HepG2 (cell line): ENCODE data around the gene NCOA6. TPM values are rescaled to one million over a fixed set of nuclear protein-coding genes. Genes with fewer than 3 reads are reported as not detected.

Experiments
- KDM1A ChIP-seq: IDR thresholded peaks from 2 replicates; pipeline ENCODE4 v1.6.1; 2016; ENCODE audit warnings: missing compliant biosample characterization
- KDM3A ChIP-seq: IDR thresholded peaks from 2 replicates; pipeline ENCODE4 v1.6.1; 2018; ENCODE audit warnings: low read depth, missing compliant biosample characterization
- POLR2A ChIP-seq, 2 experiments: IDR thresholded peaks; 2 replicates each; pipeline ENCODE4 v1.6.1; 2011; ENCODE audit warnings: low read depth in 2 of 2, low read length in 2 of 2, mild to moderate bottlenecking in 1 of 2, moderate library complexity in 1 of 2; ENCODE audit not compliant: insufficient read depth in 1 of 2
- POLR2AphosphoS5 ChIP-seq: IDR thresholded peaks from 2 replicates; pipeline ENCODE4 v1.6.1; 2012; ENCODE audit warnings: low read depth, low read length
- SOX5 ChIP-seq: IDR thresholded peaks from 2 replicates; pipeline ENCODE4 v1.6.1; 2016; ENCODE audit warnings: borderline replicate concordance
- THRA ChIP-seq: sonication (generic); formaldehyde crosslinking; IDR thresholded peaks from 2 replicates; pipeline ENCODE4 v1.4.0; 2020; ENCODE audit warnings: missing genetic modification reagents, borderline replicate concordance
- USF2 ChIP-seq, 2 experiments: sonication (generic) in 1 of 2; formaldehyde crosslinking in 1 of 2; IDR thresholded peaks; 2 replicates each; pipeline versions ENCODE4 v1.5.1 to v1.6.1; 2011 to 2020; ENCODE audit warnings: borderline replicate concordance in 1 of 2, low read depth in 1 of 2, low read length in 1 of 2, mild to moderate bottlenecking in 1 of 2, missing genetic modification reagents in 1 of 2, moderate library complexity in 1 of 2
- ZFP91 ChIP-seq: sonication (generic); formaldehyde crosslinking; IDR thresholded peaks from 2 replicates; pipeline ENCODE4 v1.9.0; 2022; ENCODE audit warnings: missing genetic modification reagents, mild to moderate bottlenecking, borderline replicate concordance
- ZNF281 ChIP-seq: sonication (generic); formaldehyde crosslinking; IDR thresholded peaks from 2 replicates; pipeline ENCODE4 v1.4.0; 2020; ENCODE audit warnings: missing genetic modification reagents, borderline replicate concordance
- ZNF574 ChIP-seq: sonication (generic); formaldehyde crosslinking; IDR thresholded peaks from 2 replicates; pipeline ENCODE4 v1.4.0; 2020; ENCODE audit warnings: missing genetic modification reagents
- ZNF746 ChIP-seq: sonication (generic); formaldehyde crosslinking; IDR thresholded peaks from 2 replicates; pipeline ENCODE4 v1.8.0; 2022; ENCODE audit warnings: mild to moderate bottlenecking, missing genetic modification reagents
- ZNF775 ChIP-seq: sonication (generic); formaldehyde crosslinking; IDR thresholded peaks from 2 replicates; pipeline ENCODE4 v1.4.0; 2020; ENCODE audit warnings: missing genetic modification reagents, mild to moderate bottlenecking, moderate library complexity, borderline replicate concordance
- polyA plus RNA-seq, 8 experiments: library from polyadenylated mRNA; depleted of rRNA in 3 of 8; stranded (reverse) in 7 of 8; unstranded in 1 of 8; fragments of >200 nt; fragmentation: Illumina TruSeq in 4 of 8; extraction: Trizol in 4 of 8; gene quantifications; 2 replicates each; pipeline versions ENCODE4 v1.2.1 to v1.2.3, GENCODE V29; 2011 to 2016; ENCODE audit warnings: low read depth in 4 of 8, missing spikeins in 1 of 8, mixed read lengths in 1 of 8; ENCODE audit not compliant: insufficient read depth in 1 of 8
- total RNA-seq, 5 experiments: library from RNA; depleted of rRNA; stranded (reverse); fragments of >200 nt; fragmentation: Illumina TruSeq; extraction: Trizol; gene quantifications; 2 replicates each; pipeline ENCODE4 v1.2.3, GENCODE V29; 2016; ENCODE audit warnings: low read depth in 1 of 5

Gene NCOA6
- total and polyA plus RNA-seq, 2 of the 13 experiments (the other 11 are each of a cell fraction or from before 2014, with no cell fraction given): 11.2 to 29.3 TPM

- no peak for TF ChIP-seq ZNF775 (CRISPR knock-in tag)
- peak; percentile 95 for TF ChIP-seq USF2 (IDR thresholded peaks at IDR 0.05; ENCODE audit: low read depth, low read length)
- TF ChIP-seq USF2 (CRISPR knock-in tag; IDR thresholded peaks at IDR 0.05; ENCODE audit: borderline replicate concordance): peak; percentile 91; the same call in 1 of the 2 replicates
- no peak for TF ChIP-seq ZFP91 (CRISPR knock-in tag)
- TF ChIP-seq POLR2AphosphoS5: peak; percentile 95
- peak; percentile 95 for TF ChIP-seq KDM1A (CRISPR knock-in tag)
- no peak; the same call in 1 of the 2 replicates for TF ChIP-seq ZNF746 (CRISPR knock-in tag)
- TF ChIP-seq POLR2A (IDR thresholded peaks at IDR 0.05; ENCODE audit: insufficient read depth in 1 of 2, low read depth in 2 of 2, low read length in 2 of 2): peak; percentile 77 to 98
- TF ChIP-seq ZNF281 (CRISPR knock-in tag): peak; percentile 90
- TF ChIP-seq KDM3A (CRISPR knock-in tag): 0 out of 2 replicates have a peak, but pooled peaks have one; percentile 57
- peak; percentile 28; the same call in 1 of the 2 replicates for TF ChIP-seq SOX5 (CRISPR knock-in tag)
- peak; percentile 46 for TF ChIP-seq ZNF574
- 0 out of 2 replicates have a peak, but pooled peaks have one; percentile 16 for TF ChIP-seq THRA (CRISPR knock-in tag)
Observed at GRCh38 chr20:34825530-34826362, at the start of gene NCOA6 (continued).
